GM12878 (cell line): ENCODE data around the gene TOMM5. TPM values are rescaled to one million over a fixed set of nuclear protein-coding genes. Genes with fewer than 3 reads are reported as not detected.

Experiments used
- ATAC-seq: fragments of 200-7000 bp; cut with Tn5 transposase; 3 replicates; pipeline ENCODE4 v1.9.1; 2020; ENCODE audit warnings: mild to moderate bottlenecking, moderate library complexity
- BruUV-seq: library from RNA; stranded (reverse); fragments of 400-500 nt; replicated peaks from 2 replicates; lab custom pipeline; 2021; lab: Mats Ljungman, UMichigan
- CTCF ChIA-PET: fragments of 300-600 bp; sonication (Branson Sonifier 250); formaldehyde crosslinking; extraction: SDS; loops from one replicate; lab custom pipeline; 2021; ENCODE audit warnings: inconsistent platforms; lab: Yijun Ruan, JAX
- POLR2A ChIA-PET: fragments of 350-600 bp; formaldehyde crosslinking; extraction: SDS; loops from one replicate; lab custom pipeline; 2021; ENCODE audit warnings: inconsistent platforms; lab: Charles Lee
- RAD21 ChIA-PET: fragments of 300-600 bp; sonication (Branson Sonifier 250); formaldehyde crosslinking; loops from one replicate; lab custom pipeline; 2023; ENCODE audit warnings: antibody characterized with exemption; ENCODE audit not compliant: unreplicated experiment; lab: Charles Lee
- SMC1A ChIA-PET: fragments of 300-600 bp; sonication (Branson Sonifier 250); formaldehyde crosslinking; loops from one replicate; lab custom pipeline; 2023; ENCODE audit not compliant: unreplicated experiment, uncharacterized antibody; lab: Charles Lee
- DNase-seq: peaks from one replicate; pipeline ENCODE4 v3.0.0-alpha.2; 2011; ENCODE audit warnings: low read depth, low spot score
- FAIRE-seq: peaks from 3 replicates; lab custom pipeline; 2011; peaks lifted over from hg19 to GRCh38; lab: Jason Lieb, UNC
- H2AFZ ChIP-seq: 2 replicates; pipeline ENCODE4 v1.6.0; 2011; ENCODE audit warnings: low read depth, low read length, control low read depth; ENCODE audit not compliant: control insufficient read depth
- H3K27ac ChIP-seq: 2 replicates; pipeline ENCODE4 v1.5.1; 2011; ENCODE audit warnings: control low read depth; ENCODE audit not compliant: control insufficient read depth, insufficient read depth
- H3K27me3 ChIP-seq, 2 experiments: replicated peaks in 1 of 2; 2 replicates each; pipeline versions ENCODE4 v1.6.0 to v1.6.1; 2011; ENCODE audit warnings: low read length in 1 of 2; ENCODE audit not compliant: control insufficient read depth in 2 of 2, insufficient read depth in 2 of 2
- H3K36me3 ChIP-seq, 2 experiments: 2 replicates each; pipeline ENCODE4 v1.5.1; 2011; ENCODE audit warnings: low read length in 1 of 2; ENCODE audit not compliant: control insufficient read depth in 2 of 2, insufficient read depth in 2 of 2
- H3K4me1 ChIP-seq: 2 replicates; pipeline ENCODE4 v1.6.1; 2011; ENCODE audit warnings: mild to moderate bottlenecking, low read length, moderate library complexity, mixed read lengths; ENCODE audit not compliant: control insufficient read depth, insufficient read depth
- H3K4me2 ChIP-seq: 2 replicates; pipeline ENCODE4 v1.6.0; 2011; ENCODE audit warnings: control low read depth; ENCODE audit not compliant: control insufficient read depth, insufficient read depth
- H3K4me3 ChIP-seq: fragments of 200-600 bp; sonication (generic); 2 replicates; pipeline ENCODE4 v1.5.1; 2016
- H3K79me2 ChIP-seq: 2 replicates; pipeline ENCODE4 v1.6.0; 2011; ENCODE audit warnings: low read length; ENCODE audit not compliant: control insufficient read depth, insufficient read depth
- H3K9ac ChIP-seq: 2 replicates; pipeline ENCODE4 v1.8.0; 2011; ENCODE audit warnings: low read length, control low read depth, mixed read lengths; ENCODE audit not compliant: control insufficient read depth, insufficient read depth
- H3K9me3 ChIP-seq: replicated peaks from 3 replicates; pipeline ENCODE4 v1.5.1; 2011; ENCODE audit warnings: mild to moderate bottlenecking, low read length; ENCODE audit not compliant: control insufficient read depth, insufficient read depth
- H4K20me1 ChIP-seq: 2 replicates; pipeline ENCODE4 v1.6.0; 2011; ENCODE audit not compliant: control insufficient read depth, insufficient read depth
- GABPA ChIP-seq: IDR thresholded peaks from 2 replicates; pipeline ENCODE4 v1.6.1; 2014; ENCODE audit warnings: antibody characterized with exemption, low read depth, mild to moderate bottlenecking, inconsistent platforms
- JUNB ChIP-seq: IDR thresholded peaks from 2 replicates; pipeline ENCODE4 v1.6.1; 2016; ENCODE audit warnings: antibody characterized with exemption, mild to moderate bottlenecking
- SMC3 ChIP-seq: IDR thresholded peaks from 2 replicates; pipeline ENCODE4 v1.6.1; 2011; ENCODE audit warnings: low read length, improper control_type of control experiment, borderline replicate concordance
- STAT3 ChIP-seq: IDR thresholded peaks from 2 replicates; pipeline ENCODE4 v1.6.1; 2011; ENCODE audit warnings: low read depth, low read length, improper control_type of control experiment
- WGBS: methylation state at CpG from one replicate; pipeline ENCODE4 v1.1.6; 2016; ENCODE audit warnings: low lambda C conversion rate; ENCODE audit not compliant: insufficient replicate concordance, insufficient coverage; ENCODE audit errors: missing lambda C conversion rate; 5-methylcytosine and 5-hydroxymethylcytosine counted together
- in situ Hi-C: fragments of 300-500 bp; cut with MboI; formaldehyde crosslinking; loops from 9 replicates; pipeline ENCODE4 v1.14.3; 2018; ENCODE audit warnings: mixed read lengths
- intact Hi-C: fragments of 100-400 bp; cut with micrococcal nuclease; formaldehyde crosslinking; loops from one replicate; pipeline ENCODE4 v1.14.2; 2022; ENCODE audit not compliant: unreplicated experiment
- polyA plus RNA-seq, 11 experiments: library from polyadenylated mRNA; depleted of rRNA in 4 of 11; unstranded in 6 of 11; stranded (reverse) in 5 of 11; fragments of >200 nt; fragmentation: Nextera tagmentation in 4 of 11; fragmentation: Illumina TruSeq in 1 of 11; extraction: Ambion mirVana in 4 of 11; extraction: Trizol in 1 of 11; gene quantifications; 1 replicate in 1 of 11; 2 replicates in 10 of 11; pipeline versions ENCODE4 v1.2.1 to v1.2.3, GENCODE V29; 2011 to 2016; ENCODE audit warnings: inconsistent platforms in 2 of 11, missing spikeins in 2 of 11, low read depth in 1 of 11
- total RNA-seq, 4 experiments: library from RNA; depleted of rRNA in 3 of 4; stranded (reverse); fragments of >200 nt in 3 of 4; fragmentation: Illumina TruSeq in 1 of 4; extraction: Trizol in 1 of 4; gene quantifications; 2 replicates each; pipeline versions ENCODE4 v1.2.1 to v1.2.3, GENCODE V29; 2013 to 2021
- TF ChIP-seq, protein P1 (sequence below): fragments of 450-650 bp; formaldehyde crosslinking; IDR thresholded peaks from 2 replicates; pipeline ENCODE4 v1.4.0; 2022; ENCODE audit warnings: mild to moderate bottlenecking, moderate library complexity
- TF ChIP-seq, protein P2 (sequence below): IDR thresholded peaks from 2 replicates; pipeline ENCODE4 v1.6.1; 2012; ENCODE audit warnings: low read depth, low read length, improper control_type of control experiment
- TF ChIP-seq, protein P3 (sequence below): fragments of 450-650 bp; formaldehyde crosslinking; IDR thresholded peaks from 2 replicates; pipeline ENCODE4 v1.4.0; 2020; ENCODE audit warnings: mild to moderate bottlenecking, moderate library complexity
- TF ChIP-seq, protein P4 (sequence below): fragments of 450-650 bp; IDR thresholded peaks from 2 replicates; pipeline ENCODE4 v1.6.1; 2018; ENCODE audit warnings: borderline replicate concordance, mild to moderate bottlenecking; ENCODE audit not compliant: partially characterized antibody
- TF ChIP-seq, protein P5 (sequence below), 3 experiments: IDR thresholded peaks in 2 of 3; conservative IDR thresholded peaks in 1 of 3; 2 replicates each; pipeline ENCODE4 v1.5.1; 2011; ENCODE audit warnings: low read depth in 3 of 3, low read length in 3 of 3, mild to moderate bottlenecking in 3 of 3, control low read depth in 2 of 3, moderate library complexity in 2 of 3, inconsistent platforms in 1 of 3, mixed read lengths in 1 of 3; ENCODE audit not compliant: control insufficient read depth in 2 of 3, insufficient read depth in 1 of 3; ENCODE audit errors: extremely low read depth in 1 of 3

Gene TOMM5
- total and polyA plus RNA-seq, 10 of the 15 experiments (the other 5 are each of a cell fraction or from before 2014, with no cell fraction given): 152 to 1,143 (median 351) TPM

DNA sequence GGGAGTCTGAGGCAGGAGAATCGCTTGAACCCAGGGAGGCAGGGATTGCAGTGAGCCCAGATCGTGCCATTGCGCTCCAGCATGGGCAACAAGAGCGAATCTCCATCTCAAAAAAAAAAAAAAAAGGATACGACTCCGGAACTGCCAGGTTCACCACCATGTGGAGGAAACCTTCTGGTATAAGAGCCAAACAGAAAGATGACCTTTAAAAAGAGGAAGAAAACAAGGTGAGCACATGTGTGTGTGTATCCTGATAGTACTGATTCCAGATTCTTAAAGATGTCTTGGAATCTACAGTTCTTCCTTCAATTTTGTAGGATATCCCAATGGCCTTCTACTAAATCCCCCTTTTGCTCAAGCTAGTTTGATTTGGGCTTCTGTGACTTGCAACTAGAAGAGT lies 49.9 kb downstream of the TOMM5 start (continued):
- TF ChIP-seq GABPA: no peak
- TF ChIP-seq JUNB: no peak

DNA sequence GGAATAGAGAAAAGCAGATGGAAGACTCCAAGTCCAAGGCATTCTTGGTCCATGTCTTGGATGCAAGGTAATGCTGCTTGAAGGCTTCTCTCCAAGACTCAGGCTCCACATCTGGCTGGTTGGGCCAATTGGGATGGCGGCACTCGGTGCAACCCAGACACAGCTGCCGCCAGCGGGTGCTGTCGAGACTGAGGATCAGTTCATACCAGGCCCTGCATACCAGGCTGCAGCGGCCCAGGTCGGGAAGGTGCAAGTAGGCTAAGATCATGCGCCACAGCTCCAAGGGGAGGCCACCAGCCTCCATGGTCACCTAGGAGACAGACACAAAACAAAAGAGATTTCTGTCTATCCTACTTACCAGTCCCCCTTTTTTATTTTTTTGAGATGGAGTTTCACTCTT lies 50.9 kb downstream of the TOMM5 start:
- ChIA-PET POLR2A (no interaction called here), SMC1A (interaction anchor here (1.0 kb wide), 1 partner anchor 47 kb away, joined by 3 read pairs; no protein-coding TSS in a partner anchor), CTCF (no interaction called here), RAD21 (no interaction called here)
- BruUV-seq: no TSS peak
- H3K27ac ChIP-seq: no peak overlapping the region
- H4K20me1 ChIP-seq: no peaks in the 10 kb centered on the region
- no peak overlapping the region for H3K4me3 ChIP-seq
- no peak overlapping the region for H3K4me2 ChIP-seq
- no peaks in the 10 kb centered on the region for H3K79me2 ChIP-seq
- in situ Hi-C loops: no loop called here
- no peaks in the 10 kb centered on the region for H3K9me3 ChIP-seq
- H2AFZ ChIP-seq: no peak overlapping the region
- no peaks in the 10 kb centered on the region for H3K27me3 ChIP-seq
- WGBS: 99% methylated on average over 8 of the region's 8 CpGs
- ATAC-seq (no peak), DNase-seq (no peak), FAIRE-seq (no peak)
- no peaks in the 10 kb centered on the region for H3K4me1 ChIP-seq
- intact Hi-C loops: no loop called here
- no peak overlapping the region for H3K9ac ChIP-seq
- H3K36me3 ChIP-seq: peaks cover under 1 to 5% of the 10 kb centered on the region in 2 experiments
- TF ChIP-seq, protein P1, sequence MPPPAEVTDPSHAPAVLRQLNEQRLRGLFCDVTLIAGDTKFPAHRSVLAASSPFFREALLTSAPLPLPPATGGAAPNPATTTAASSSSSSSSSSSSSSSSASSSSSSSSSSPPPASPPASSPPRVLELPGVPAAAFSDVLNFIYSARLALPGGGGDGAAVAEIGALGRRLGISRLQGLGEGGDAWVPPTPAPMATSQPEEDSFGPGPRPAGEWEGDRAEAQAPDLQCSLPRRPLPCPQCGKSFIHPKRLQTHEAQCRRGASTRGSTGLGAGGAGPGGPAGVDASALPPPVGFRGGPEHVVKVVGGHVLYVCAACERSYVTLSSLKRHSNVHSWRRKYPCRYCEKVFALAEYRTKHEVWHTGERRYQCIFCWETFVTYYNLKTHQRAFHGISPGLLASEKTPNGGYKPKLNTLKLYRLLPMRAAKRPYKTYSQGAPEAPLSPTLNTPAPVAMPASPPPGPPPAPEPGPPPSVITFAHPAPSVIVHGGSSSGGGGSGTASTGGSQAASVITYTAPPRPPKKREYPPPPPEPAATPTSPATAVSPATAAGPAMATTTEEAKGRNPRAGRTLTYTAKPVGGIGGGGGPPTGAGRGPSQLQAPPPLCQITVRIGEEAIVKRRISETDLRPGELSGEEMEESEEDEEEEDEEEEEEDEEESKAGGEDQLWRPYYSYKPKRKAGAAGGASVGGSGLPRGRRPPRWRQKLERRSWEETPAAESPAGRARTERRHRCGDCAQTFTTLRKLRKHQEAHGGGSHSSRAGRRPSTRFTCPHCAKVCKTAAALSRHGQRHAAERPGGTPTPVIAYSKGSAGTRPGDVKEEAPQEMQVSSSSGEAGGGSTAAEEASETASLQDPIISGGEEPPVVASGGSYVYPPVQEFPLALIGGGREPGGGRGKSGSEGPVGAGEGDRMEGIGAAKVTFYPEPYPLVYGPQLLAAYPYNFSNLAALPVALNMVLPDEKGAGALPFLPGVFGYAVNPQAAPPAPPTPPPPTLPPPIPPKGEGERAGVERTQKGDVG (CRISPR knock-in tag): no peak
- TF ChIP-seq SMC3 (no peak), STAT3 (no peak)
- TF ChIP-seq, protein P2, sequence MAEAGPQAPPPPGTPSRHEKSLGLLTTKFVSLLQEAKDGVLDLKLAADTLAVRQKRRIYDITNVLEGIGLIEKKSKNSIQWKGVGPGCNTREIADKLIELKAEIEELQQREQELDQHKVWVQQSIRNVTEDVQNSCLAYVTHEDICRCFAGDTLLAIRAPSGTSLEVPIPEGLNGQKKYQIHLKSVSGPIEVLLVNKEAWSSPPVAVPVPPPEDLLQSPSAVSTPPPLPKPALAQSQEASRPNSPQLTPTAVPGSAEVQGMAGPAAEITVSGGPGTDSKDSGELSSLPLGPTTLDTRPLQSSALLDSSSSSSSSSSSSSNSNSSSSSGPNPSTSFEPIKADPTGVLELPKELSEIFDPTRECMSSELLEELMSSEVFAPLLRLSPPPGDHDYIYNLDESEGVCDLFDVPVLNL: no peak
- TF ChIP-seq, protein P3, sequence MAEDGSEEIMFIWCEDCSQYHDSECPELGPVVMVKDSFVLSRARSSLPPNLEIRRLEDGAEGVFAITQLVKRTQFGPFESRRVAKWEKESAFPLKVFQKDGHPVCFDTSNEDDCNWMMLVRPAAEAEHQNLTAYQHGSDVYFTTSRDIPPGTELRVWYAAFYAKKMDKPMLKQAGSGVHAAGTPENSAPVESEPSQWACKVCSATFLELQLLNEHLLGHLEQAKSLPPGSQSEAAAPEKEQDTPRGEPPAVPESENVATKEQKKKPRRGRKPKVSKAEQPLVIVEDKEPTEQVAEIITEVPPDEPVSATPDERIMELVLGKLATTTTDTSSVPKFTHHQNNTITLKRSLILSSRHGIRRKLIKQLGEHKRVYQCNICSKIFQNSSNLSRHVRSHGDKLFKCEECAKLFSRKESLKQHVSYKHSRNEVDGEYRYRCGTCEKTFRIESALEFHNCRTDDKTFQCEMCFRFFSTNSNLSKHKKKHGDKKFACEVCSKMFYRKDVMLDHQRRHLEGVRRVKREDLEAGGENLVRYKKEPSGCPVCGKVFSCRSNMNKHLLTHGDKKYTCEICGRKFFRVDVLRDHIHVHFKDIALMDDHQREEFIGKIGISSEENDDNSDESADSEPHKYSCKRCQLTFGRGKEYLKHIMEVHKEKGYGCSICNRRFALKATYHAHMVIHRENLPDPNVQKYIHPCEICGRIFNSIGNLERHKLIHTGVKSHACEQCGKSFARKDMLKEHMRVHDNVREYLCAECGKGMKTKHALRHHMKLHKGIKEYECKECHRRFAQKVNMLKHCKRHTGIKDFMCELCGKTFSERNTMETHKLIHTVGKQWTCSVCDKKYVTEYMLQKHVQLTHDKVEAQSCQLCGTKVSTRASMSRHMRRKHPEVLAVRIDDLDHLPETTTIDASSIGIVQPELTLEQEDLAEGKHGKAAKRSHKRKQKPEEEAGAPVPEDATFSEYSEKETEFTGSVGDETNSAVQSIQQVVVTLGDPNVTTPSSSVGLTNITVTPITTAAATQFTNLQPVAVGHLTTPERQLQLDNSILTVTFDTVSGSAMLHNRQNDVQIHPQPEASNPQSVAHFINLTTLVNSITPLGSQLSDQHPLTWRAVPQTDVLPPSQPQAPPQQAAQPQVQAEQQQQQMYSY (CRISPR knock-in tag): no peak
- TF ChIP-seq, protein P4, sequence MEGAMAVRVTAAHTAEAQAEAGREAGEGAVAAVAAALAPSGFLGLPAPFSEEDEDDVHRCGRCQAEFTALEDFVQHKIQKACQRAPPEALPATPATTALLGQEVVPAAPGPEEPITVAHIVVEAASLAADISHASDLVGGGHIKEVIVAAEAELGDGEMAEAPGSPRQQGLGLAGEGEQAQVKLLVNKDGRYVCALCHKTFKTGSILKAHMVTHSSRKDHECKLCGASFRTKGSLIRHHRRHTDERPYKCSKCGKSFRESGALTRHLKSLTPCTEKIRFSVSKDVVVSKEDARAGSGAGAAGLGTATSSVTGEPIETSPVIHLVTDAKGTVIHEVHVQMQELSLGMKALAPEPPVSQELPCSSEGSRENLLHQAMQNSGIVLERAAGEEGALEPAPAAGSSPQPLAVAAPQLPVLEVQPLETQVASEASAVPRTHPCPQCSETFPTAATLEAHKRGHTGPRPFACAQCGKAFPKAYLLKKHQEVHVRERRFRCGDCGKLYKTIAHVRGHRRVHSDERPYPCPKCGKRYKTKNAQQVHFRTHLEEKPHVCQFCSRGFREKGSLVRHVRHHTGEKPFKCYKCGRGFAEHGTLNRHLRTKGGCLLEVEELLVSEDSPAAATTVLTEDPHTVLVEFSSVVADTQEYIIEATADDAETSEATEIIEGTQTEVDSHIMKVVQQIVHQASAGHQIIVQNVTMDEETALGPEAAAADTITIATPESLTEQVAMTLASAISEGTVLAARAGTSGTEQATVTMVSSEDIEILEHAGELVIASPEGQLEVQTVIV: no peak
- TF ChIP-seq, protein P5, sequence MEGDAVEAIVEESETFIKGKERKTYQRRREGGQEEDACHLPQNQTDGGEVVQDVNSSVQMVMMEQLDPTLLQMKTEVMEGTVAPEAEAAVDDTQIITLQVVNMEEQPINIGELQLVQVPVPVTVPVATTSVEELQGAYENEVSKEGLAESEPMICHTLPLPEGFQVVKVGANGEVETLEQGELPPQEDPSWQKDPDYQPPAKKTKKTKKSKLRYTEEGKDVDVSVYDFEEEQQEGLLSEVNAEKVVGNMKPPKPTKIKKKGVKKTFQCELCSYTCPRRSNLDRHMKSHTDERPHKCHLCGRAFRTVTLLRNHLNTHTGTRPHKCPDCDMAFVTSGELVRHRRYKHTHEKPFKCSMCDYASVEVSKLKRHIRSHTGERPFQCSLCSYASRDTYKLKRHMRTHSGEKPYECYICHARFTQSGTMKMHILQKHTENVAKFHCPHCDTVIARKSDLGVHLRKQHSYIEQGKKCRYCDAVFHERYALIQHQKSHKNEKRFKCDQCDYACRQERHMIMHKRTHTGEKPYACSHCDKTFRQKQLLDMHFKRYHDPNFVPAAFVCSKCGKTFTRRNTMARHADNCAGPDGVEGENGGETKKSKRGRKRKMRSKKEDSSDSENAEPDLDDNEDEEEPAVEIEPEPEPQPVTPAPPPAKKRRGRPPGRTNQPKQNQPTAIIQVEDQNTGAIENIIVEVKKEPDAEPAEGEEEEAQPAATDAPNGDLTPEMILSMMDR (IDR thresholded peaks at IDR 0.05 in 2 of 3, conservative IDR thresholded peaks at IDR 0.05 in 1 of 3; ENCODE audit: control insufficient read depth in 2 of 3, extremely low read depth in 1 of 3, insufficient read depth in 1 of 3, low read depth in 3 of 3, low read length in 3 of 3): no peak
